ENCODE results near the gene ZNF311.

ZNF311 gene

DNA sequence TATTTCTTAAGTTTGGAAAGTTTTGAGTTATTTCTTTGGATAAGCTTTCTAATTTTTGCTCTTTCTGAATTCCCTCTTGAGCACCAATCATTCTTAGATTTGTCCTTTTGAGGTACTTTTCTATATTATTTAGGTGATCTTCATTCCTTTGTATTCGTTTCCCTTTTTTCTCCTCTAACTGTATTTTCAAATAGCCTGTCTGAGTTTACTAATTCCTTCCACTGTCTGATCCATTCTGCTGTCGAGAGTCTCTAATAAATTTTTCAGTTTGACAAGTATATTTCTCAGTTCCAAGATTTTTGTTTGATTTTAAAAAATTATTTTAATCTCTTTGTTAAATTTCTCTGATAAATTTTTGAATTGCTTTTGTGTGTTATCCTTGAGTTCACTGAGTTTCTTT is 16.3 kb upstream of the ZNF311 start:
- in situ Hi-C loops (cut with MboI; ENCODE audit: low sequenced_read_pairs, unreplicated experiment) = no loop called here
- no peak for DNase-seq (ENCODE audit: low spot score)
- TF ChIP-seq, protein P1, sequence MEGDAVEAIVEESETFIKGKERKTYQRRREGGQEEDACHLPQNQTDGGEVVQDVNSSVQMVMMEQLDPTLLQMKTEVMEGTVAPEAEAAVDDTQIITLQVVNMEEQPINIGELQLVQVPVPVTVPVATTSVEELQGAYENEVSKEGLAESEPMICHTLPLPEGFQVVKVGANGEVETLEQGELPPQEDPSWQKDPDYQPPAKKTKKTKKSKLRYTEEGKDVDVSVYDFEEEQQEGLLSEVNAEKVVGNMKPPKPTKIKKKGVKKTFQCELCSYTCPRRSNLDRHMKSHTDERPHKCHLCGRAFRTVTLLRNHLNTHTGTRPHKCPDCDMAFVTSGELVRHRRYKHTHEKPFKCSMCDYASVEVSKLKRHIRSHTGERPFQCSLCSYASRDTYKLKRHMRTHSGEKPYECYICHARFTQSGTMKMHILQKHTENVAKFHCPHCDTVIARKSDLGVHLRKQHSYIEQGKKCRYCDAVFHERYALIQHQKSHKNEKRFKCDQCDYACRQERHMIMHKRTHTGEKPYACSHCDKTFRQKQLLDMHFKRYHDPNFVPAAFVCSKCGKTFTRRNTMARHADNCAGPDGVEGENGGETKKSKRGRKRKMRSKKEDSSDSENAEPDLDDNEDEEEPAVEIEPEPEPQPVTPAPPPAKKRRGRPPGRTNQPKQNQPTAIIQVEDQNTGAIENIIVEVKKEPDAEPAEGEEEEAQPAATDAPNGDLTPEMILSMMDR (IDR thresholded peaks at IDR 0.05; ENCODE audit: borderline replicate concordance, control extremely low read depth, extremely low read depth, insufficient read depth, missing control alignments) = no peak

GRCh38 chr6:29019629-29020028 is 14.5 kb upstream of the ZNF311 start:
- DNase-seq (ENCODE audit: low spot score) = no peak
- TF ChIP-seq, protein P1 (IDR thresholded peaks at IDR 0.05; ENCODE audit: borderline replicate concordance, control extremely low read depth, extremely low read depth, insufficient read depth, missing control alignments) = no peak
- in situ Hi-C loops (cut with MboI; ENCODE audit: low sequenced_read_pairs, unreplicated experiment) = loop anchor here (10.0 kb wide), 2 partner anchors 185 to 325 kb away; no protein-coding TSS in a partner anchor

DNA sequence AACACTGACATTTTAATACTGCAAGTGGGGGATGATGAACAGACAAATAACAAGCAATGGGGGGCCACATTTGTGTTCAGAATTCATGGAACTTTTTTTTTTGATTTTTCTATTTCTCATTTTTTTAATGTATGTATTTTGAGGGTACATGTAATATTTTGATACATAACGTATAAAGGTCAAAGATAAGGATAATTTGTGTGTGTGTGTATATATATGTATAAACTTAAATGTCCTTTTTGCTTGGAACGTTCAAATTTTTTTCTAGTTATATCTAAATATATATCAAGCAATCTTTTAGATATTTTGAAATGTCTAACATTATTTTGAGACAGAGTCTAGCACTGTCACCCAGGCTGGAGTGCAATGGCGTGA is 12.3 kb upstream of the ZNF311 start:
- TF ChIP-seq, protein P1 (IDR thresholded peaks at IDR 0.05; ENCODE audit: borderline replicate concordance, control extremely low read depth, extremely low read depth, insufficient read depth, missing control alignments) = no peak
- in situ Hi-C loops (cut with MboI; ENCODE audit: low sequenced_read_pairs, unreplicated experiment) = loop anchor here (10.0 kb wide), 2 partner anchors 183 to 323 kb away; no protein-coding TSS in a partner anchor

GRCh38 chr6:29016559-29017427 is 11.7 kb upstream of the ZNF311 start:
- in situ Hi-C loops (cut with MboI; ENCODE audit: low sequenced_read_pairs, unreplicated experiment) = loop anchor here (10.0 kb wide), 2 partner anchors 182 to 322 kb away; no protein-coding TSS in a partner anchor
- DNase-seq (ENCODE audit: low spot score) = peak; percentile 79
- TF ChIP-seq, protein P1 (IDR thresholded peaks at IDR 0.05; ENCODE audit: borderline replicate concordance, control extremely low read depth, extremely low read depth, insufficient read depth, missing control alignments) = peak; percentile 71

More for the DNA sequence above, 12.3 kb upstream of the ZNF311 start:
- no peak for DNase-seq (ENCODE audit: low spot score)

DNA sequence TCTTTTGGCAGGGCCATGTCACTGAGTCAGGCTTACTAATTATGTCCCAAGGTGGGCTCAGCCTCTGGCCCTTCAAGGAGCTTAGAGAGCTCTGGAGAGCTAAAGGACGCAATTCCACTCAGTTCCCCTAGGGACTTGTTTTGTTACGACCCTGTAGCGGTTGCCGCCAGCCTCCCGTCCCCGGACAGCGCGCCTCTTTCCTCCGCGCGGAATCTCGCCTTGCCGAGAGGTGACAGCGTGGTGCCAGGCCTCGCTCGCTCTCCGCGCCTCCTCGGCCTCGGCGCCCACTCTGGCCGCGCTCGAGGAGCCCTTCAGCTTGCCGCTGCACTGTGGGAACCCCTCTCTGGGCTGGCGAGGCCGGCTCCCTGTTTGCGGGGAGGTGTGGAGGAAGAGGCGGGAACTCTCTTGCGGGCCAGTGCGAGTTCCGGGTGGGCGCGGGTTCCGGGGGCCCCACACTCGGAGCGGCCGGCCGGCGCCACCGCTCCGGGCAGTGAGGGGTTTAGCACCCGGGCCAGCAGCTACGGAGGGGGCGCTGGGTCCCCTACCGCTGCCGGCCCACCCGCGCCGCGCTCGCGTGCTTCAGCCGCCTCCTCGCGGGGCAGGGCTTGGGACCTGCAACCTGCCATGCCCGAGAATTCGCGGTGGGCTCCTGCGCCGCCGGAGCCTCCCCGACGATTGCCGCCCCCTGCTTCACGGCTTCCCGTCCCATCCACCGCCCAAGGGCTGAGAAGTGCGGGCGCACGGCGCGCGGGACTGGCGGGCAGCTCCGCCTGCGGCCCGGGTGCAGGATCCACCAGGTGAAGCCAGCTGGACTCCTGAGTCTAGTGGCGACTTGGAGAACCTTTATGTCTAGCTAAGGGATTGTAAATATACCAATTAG is 9.9 kb upstream of the ZNF311 start:
- TF ChIP-seq, protein P1 (IDR thresholded peaks at IDR 0.05; ENCODE audit: borderline replicate concordance, control extremely low read depth, extremely low read depth, insufficient read depth, missing control alignments) = no peak
- DNase-seq (ENCODE audit: low spot score) = no peak
- in situ Hi-C loops (cut with MboI; ENCODE audit: low sequenced_read_pairs, unreplicated experiment) = loop anchor here (10.0 kb wide), 2 partner anchors 180 to 320 kb away; no protein-coding TSS in a partner anchor

GRCh38 chr6:29011276-29011734 is 6.2 kb upstream of the ZNF311 start:
- TF ChIP-seq, protein P1 (IDR thresholded peaks at IDR 0.05; ENCODE audit: borderline replicate concordance, control extremely low read depth, extremely low read depth, insufficient read depth, missing control alignments) = no peak
- in situ Hi-C loops (cut with MboI; ENCODE audit: low sequenced_read_pairs, unreplicated experiment) = loop anchor here (10.0 kb wide), 2 partner anchors 177 to 317 kb away; no protein-coding TSS in a partner anchor
- DNase-seq (ENCODE audit: low spot score) = peak; percentile 55
